HG03558 (cell line): Measurements from ENCODE around the gene SAMSN1.

Experiments
- ATAC-seq: cut with Tn5 transposase; IDR thresholded peaks from one replicate; pipeline ENCODE4 v1.9.1; 2021; ENCODE audit warnings: moderate number of reproducible peaks; ENCODE audit not compliant: unreplicated experiment; ENCODE audit errors: extremely low read depth

SAMSN1 gene

GRCh38 chr21:14492931-14493330, 53.2 kb downstream of the SAMSN1 start:
- no peak for ATAC-seq

GRCh38 chr21:14491269-14491681, 54.8 kb downstream of the SAMSN1 start:
- no peak for ATAC-seq

- no peak for ATAC-seq
Measured at GRCh38 chr21:14488672-14489204, 57.4 kb downstream of the SAMSN1 start.

- no peak for ATAC-seq
Measured at GRCh38 chr21:14487490-14488432, 58.4 kb downstream of the SAMSN1 start.

- no peak for ATAC-seq
Measured at GRCh38 chr21:14486869-14487268, 59.2 kb downstream of the SAMSN1 start.

- no peak for ATAC-seq
Measured at GRCh38 chr21:14484188-14485009, 61.7 kb downstream of the SAMSN1 start.

GRCh38 chr21:14483296-14483695, 62.8 kb downstream of the SAMSN1 start:
- no peak for ATAC-seq

- no peak for ATAC-seq
Measured at GRCh38 chr21:14482165-14482564, 64.0 kb downstream of the SAMSN1 start.

GRCh38 chr21:14480411-14481031, 65.6 kb downstream of the SAMSN1 start:
- ATAC-seq, result no peak

- no peak for ATAC-seq
Measured at GRCh38 chr21:14479241-14479786, 66.8 kb downstream of the SAMSN1 start.

- no peak for ATAC-seq
Measured at GRCh38 chr21:14477841-14478240, 68.3 kb downstream of the SAMSN1 start.

- no peak for ATAC-seq
Measured at GRCh38 chr21:14477133-14477532, 69.0 kb downstream of the SAMSN1 start.

GRCh38 chr21:14474995-14475394, 71.1 kb downstream of the SAMSN1 start:
- no peak for ATAC-seq

GRCh38 chr21:14469641-14470040, 76.5 kb downstream of the SAMSN1 start:
- no peak for ATAC-seq

GRCh38 chr21:14466715-14467114, 79.4 kb downstream of the SAMSN1 start:
- ATAC-seq, result no peak

GRCh38 chr21:14457762-14458161, 88.4 kb downstream of the SAMSN1 start:
- no peak for ATAC-seq

GRCh38 chr21:14456911-14457310, 89.2 kb downstream of the SAMSN1 start:
- ATAC-seq, result no peak

- ATAC-seq, result peak; percentile 72
Measured at GRCh38 chr21:14454016-14455009, 91.8 kb downstream of the SAMSN1 start.
